NCI-H1048 (cell line): ENCODE data around the gene TRAF7.
"Not testable (repeated sequence)": the region's sequence is repeated elsewhere in the genome, so short reads cannot be mapped to it uniquely, and the experiment has no call there.

Experiments used
- DNase-seq: peaks from one replicate; lab custom pipeline; 2025; lab: John Stamatoyannopoulos, UW

TRAF7 gene

DNA sequence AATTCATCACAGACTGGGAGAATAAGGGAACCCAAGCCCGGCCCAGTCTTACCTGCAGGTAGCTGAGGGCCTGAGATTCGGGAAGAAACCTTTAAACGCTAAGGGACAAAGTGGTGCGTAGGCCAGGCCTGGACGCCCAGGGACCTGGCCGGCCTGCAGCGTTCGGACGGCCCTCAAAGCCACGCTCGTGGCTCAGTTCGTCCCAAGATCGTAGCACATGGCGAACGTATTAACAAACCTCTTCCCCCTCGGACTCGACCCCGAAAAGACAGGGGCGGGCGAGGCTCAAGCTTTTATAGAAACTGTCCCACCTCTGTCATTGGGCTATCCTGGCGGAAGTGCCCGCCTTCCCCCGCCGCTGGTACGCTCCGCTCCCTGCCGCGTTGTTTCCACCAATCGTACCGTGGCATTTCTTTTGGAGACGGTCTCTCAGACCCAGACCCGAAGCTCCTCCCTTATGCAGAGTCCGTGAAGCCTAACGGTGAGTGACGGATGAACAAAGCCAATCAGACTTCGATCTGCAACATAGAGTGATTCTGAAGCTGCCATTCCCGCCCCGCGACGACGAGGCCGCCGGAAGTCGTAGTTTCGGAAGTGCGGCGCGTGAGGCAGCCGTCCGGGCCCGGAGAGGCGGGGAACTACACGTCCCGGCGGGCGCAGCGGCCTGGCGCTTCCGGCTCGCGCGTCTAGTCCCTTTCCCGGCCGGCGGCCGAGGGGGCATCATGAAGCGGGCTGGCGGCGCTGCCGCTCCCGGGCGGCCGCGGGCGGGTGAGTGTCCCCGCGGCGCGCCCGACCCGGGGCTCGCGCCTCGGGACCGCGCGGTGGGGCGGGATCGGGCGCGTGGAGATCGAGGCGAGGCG lies at the start of gene TRAF7:
TRAF7 (plus strand) TSS at position 692 of the 860 bp plus-strand sequence. CDS start 8,139 bp downstream, outside the sequence.
- DNase-seq = peak; percentile 94

DNA sequence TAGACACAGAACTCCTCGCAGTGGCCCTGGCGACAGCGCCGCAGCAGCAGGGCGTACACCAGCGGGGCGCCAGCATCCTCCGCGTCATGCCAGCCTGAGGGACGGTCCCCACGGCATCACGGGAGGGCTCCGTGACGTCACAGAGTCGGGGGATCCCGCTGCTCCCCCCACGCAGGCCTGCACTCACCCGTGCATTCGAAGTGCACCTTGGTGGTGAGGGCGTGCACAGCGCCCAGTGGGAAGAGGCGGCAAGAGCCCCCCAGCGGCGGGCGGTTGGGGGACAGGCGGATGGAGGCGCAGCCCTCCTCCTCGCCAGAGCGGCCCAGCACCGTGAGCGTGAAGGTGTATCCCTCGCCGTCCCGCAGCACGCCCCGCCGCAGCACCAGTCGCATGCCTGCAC lies 49.4 kb upstream of the TRAF7 start:
- DNase-seq = not testable (repeated sequence)

DNA sequence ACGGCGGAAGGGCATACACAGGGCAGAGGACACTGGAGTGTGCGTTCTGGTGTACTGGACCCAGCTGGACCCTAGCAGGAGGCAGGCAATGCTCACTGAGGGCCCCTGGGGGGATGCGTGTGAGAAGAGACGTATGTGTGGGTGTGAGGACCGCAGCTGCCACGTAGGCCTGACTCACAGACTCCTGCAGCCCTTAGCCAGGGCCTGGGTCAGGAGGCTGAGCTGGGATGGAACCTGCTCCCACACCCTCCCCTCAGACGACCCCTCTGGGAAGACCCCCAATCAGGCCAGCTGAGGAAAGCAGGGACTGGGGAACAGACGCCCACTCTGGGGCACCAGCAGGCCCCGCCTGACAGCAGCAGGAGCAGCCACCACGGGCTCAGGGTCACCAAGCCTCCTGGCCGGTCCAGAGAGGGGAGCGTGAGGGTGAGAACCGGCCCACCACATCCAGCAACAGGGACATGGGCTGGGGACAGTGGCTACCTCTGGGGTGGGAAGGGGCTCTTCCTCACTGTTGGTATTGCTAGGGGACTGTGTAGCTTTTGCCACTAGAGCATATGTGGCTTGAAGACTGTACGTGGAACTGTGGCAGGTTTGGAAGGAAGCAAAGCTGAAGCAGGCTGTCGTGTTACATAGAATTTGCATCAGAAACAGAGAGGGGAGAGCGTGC lies 48.3 kb upstream of the TRAF7 start:
- DNase-seq = not testable (repeated sequence)

DNA sequence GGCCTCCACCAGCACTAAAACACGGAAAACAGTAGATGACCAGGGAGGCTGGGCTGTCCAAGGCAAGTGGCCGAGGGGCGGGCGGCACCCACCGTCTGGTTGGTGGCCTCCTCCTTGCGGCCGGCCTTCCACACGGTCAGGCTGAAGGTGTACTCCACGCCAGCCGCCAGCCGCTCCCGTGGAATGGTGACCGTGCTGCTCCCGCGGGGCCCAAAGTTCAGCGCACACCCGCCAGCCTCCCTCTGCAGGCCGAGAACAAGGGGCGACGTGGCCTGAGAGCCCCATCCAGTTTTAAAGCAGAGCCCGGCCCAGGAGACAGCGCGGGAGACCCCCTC lies 47.8 kb upstream of the TRAF7 start:
- DNase-seq = not testable (repeated sequence)

DNA sequence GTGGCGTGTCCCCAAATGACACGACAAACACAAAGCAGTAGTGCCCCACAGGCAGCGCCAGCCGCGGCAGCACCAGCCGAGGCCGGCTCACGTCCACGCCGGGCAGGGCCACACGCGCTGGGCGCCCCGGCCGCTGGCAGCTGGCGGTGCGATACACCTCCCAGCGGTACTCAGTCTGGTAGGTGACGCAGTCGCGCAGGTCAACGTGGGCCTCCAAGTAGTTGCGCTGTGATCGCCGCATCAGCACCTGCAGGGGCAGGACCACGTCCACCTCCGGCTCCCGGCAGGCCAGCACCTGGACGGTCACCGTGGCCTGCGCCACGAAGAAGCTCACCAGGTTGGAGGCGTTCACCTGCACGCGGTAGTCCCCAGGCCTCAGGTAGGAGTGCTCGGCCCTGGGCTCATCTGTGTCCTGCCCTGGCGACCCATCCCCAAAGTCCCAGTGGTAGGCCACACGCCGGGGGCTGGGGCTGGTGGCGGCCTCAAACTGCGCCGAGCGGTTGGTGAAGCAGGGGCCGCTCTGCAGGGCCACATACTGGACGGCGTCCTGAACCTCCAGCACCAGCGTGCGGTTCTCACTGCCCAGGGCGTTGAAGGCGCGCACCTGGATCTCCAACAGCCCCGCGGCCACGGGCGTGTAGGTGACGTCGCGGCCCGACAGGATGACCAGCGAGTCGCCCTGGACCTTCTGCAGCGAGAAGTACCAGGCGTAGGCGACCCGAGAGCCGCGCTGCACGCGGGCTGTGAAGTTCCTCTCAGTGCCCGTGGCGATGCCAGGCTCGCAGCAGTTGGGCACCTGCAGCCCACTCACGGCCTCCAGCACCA lies 46.9 kb upstream of the TRAF7 start:
- DNase-seq = not testable (repeated sequence)

DNA sequence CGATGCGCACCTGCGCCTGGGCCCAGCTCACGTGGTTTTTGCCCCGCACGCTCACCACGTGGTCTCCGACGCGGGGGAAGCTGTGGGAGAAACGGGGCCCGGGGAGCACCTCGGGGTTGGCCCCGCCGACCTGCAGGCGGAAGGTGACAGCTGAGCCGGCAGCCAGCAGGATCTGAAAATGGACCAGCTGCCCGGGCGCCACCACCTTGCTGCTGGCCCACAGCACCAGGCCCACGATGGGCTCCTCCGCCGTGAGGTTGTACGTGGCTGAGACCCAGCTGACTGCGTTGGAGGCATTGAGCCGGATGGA lies 46.4 kb upstream of the TRAF7 start:
- not testable (repeated sequence) for DNase-seq

DNA sequence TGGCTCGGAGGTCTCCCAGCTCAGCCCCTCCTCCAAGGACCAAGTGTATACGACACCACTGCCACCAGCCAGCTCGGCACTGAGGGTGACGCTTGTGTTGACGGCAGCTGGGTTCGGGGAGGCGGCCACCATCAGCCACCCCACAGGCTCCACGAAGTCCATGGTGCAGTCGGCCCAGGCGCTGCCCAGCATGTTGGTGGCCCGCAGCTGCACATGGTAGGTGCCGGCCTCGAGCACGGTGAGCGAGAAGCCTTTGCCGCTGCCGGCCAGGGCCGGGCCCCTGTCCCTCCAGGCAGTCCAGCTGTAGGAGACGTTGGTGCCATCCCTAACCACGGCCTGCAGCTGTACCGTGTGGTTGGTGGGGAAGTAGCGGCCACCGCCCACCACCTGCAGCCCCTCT lies 45.7 kb upstream of the TRAF7 start:
- DNase-seq = not testable (repeated sequence)

DNA sequence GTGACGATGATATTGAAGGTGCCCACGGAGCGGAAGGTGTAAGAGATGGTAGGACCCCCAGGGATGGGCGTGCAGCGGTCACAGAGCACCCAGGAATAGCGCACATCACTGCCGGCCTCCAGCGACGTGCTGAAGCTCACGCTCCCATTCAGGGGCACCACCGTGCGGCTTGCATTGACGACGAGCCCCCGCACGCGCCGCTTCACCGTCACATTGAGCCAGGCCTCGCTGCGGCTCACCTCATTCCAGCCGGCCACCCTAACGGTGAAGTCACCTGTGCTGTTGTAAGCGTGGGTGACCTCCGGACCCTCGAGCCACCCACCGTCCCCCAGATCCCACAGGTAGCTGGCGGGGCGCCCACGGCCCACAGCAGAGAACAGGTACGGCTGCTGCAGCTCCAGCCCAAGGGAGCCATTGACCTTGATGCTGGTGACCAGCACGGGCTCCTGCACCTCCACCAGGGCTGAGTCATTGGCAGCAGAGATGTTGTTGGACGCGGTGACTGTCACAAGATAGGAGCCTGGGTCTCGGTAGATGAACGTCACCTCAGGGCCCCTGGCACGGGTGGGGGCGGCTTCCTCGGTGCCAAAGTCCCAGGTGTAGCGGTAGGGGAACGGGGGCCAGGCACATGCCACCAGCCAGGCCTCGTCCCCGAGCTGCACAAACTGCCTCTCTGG lies 45.1 kb upstream of the TRAF7 start:
- DNase-seq = not testable (repeated sequence)

DNA sequence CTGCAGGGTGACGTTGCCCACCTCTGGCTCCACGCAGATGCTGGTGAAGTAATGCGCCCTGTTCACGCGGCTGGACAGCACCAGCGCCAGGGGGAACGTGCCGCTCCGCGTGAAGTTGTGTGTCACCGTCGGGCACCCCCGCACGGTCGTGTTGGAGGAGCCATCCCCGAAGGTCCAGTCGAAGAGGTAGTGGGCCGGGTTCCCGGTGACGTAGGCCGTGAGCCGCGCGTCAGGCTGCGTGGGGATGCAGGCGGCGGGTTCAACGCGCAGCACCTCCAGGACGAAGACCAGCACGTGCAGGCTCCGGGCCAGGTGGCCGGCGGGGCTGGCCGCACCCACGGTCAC lies 44.6 kb upstream of the TRAF7 start:
- DNase-seq = not testable (repeated sequence)

DNA sequence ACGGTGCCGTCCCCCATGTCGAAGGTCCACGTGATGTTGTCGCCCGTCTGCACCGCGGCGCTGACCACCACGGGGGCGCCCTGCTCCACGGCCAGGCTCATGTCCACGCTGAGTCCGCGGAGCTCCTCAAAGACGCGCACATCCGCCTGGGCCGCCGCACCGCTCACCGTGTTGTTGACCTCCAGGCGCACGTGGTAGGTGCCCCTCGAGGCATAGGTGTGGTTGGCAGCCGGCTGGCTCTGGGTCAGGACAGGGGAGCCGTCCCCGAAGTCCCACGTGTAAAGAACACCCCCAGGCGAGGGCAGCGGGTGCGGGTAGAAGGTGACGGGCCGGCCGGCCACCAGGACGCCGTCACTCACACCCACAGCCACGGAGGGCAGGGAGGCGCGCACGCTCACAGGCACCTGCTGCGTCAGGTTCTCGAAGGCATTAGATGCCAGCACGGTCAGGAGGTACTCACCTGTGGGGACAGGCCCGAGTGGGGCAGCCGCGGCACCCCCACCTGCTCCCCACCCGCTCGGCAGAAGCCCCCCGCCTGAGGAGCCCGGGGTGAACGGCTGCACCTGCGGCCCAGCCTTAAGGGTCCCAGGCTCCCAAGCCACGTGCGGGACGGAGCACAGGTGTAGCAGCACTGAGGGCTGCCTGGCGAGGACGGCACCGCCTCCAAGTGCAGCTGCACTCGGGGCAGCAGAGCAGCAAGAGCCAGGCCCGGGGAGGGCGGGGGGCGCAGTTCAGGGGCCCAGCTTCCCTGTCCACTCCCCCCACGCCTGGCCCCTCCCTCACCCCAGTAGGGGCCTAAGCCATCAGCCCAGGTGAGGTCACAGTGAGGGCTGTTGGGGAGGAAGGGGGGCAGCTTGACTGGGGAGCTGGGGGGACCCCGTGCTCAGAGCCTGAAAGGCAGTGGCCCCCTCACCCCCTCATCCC lies 43.9 kb upstream of the TRAF7 start:
- DNase-seq = not testable (repeated sequence)

DNA sequence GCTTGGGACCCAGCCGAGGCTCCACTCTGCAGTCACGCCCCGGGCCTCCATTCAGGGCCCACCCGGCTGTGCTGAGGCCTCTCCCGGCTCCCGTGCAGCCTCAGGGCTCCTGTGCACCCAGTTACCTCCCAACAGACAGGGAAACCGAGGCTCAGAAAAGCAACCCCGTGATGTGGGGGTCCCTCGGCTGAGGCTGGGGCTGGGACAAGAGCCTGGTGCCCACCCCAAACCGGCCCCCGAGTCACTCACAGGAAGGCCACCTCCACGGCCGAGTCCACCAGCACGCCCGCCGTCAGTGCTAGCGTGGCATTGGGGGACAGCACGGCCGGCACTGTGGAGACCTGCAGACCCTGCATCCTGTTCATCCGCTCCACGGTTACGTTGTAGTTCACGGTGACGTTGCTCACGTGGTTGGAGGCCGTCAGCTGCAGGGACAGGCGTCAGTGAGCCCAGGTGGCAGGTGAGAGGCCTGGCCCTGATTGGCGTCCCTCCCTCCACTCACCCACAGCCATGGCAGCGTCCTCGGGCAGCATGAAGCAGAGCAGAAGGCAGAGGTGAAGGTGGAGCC lies 43.0 kb upstream of the TRAF7 start:
- not testable (repeated sequence) for DNase-seq

DNA sequence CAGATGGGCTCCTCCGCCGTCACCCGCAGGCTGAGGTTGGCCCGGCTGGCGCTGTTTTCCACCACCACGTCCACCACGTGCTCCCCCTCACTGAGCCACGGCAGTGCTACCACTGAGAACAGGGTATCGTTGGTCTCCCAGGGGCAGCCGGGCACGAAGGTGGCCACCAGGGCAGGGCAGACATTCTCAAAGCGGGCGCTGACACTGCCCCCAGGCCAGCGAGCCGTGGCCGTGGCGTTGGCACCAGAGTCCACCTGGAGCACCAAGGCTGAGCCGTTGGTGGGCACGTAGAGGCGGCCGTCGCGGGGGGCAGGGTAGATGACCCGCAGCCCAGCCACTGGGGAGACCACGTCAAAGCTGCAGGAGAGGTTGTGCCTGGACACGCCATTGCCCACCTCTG lies 41.4 kb upstream of the TRAF7 start:
- not testable (repeated sequence) for DNase-seq

DNA sequence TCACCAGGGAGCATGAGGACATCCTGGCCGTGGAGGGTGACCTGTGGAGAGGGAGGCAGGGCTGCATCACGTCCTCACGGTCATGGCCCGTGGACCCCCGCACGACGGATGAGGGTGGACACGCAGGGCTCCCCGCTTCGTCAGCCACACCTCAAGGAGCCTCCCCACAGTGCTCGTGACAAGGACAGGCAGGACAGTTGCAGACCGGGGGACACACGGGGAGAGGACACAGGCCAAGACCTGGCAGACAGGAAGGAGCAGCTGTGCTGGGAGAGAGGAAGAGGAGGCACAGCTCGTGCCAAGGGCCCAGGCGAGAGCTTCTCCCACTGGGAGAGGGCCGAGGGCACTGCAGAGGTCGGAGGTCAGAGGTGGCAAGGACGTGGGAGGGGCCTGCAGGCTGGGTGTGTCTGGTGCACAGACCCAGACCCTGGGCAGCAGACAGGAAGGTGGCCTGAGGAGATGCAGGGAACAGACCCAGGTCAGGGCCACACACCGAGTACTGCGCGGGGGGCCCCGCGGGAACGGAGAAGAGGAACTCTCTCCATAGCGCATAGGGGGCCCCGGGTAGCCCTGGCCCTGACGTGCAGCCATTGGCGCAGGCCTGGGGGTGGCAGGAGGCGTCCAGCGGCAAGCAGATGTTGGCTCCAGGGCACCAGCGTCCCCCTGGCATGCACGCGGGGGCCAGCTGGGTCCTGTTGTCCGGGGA lies 40.5 kb upstream of the TRAF7 start:
- not testable (repeated sequence) for DNase-seq

DNA sequence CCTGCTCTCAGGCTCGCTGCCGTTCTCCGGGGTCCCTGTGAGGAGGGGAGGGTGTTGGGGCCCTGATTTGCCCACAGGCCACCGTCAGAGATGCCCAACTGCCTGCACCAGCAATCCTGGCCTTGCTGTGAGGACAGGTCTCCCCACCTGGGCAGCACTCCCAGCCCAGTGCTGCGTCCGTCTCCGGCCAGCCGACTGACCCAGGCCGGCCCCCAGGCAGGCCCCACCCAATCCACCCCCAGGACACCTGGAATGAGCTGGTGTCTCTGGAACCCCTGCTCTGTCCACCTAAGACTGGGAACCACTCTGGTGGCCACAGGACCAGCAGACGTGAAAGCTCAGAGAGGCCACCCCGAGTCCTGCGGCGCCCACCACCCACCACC lies 40.0 kb upstream of the TRAF7 start:
- no peak for DNase-seq

DNA sequence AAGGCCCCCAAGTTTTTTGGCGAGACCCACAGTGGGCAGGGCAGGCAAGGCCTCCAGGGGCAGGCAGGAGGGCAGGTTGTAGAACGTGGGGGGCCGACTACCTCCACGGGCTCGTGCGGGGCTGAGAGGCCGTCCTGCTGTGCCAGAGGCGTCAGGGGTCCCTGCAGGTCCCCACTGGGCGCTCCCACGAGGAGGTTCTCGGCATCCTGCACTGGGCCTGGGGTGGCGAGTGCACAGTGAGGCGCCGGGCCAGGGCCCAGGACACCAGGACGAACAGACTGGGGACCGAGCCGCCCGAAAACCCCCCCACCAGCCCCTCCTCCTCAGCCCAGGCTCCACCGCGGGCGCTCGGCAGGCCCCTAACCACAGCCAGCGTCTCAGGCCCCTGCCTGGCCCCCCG lies 39.2 kb upstream of the TRAF7 start:
- not testable (repeated sequence) for DNase-seq

DNA sequence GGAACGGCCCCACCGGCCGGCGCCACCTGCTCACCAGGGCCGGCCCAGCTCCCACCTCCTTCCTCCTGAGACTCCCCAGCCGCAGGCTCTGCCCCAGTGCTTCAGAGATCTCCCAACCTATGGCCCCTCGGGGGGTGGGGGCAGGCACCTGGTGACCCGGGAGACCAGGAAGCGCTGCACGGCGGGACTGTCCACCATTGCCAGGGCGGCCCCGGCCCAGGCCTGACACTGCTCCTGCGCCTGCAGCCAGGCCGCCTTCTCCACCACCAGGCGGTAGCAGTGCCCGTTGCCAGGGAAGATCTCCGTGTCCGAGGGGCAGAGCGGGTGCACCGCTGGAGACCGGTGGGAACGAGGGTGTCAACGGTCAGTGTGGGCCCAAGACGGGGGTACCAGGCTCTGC lies 38.2 kb upstream of the TRAF7 start:
- DNase-seq = not testable (repeated sequence)

DNA sequence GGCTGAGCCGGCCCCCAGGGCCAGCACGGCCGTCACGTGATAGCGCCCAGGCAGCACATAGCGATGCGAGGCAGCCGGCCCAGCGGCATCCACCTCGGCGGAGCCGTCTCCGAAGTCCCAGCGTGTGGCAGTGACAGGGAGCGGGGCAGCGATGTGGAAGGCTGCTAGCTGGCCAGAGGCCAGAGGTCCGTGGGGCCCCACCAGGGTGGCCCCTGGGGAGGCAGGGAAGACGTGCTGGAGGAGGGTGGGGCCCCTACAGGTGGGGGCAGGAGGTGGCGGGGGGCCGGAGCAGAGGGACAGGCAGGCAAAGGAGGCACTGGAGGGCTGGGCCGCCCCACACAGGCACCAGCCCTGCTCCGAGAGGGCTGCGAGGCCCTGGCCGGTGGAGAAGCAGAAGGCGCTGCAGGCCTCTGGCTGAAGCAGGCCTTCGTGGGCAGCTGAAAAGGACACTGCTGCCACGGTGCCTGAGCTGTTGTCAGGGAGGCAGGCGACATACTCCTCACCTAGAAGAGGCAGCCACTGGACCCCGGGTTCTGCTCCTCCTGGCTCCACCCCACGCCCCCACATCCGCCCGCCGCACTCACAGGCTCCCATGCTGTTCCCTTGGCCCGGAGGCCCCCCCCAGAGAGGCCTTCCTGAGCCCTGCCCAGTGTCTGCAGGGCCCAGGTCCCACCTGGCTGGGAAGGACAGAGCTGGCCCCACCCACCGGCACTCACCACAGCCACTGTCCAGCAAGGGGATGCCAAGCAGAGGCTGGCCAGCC lies 37.4 kb upstream of the TRAF7 start:
- DNase-seq = not testable (repeated sequence)

DNA sequence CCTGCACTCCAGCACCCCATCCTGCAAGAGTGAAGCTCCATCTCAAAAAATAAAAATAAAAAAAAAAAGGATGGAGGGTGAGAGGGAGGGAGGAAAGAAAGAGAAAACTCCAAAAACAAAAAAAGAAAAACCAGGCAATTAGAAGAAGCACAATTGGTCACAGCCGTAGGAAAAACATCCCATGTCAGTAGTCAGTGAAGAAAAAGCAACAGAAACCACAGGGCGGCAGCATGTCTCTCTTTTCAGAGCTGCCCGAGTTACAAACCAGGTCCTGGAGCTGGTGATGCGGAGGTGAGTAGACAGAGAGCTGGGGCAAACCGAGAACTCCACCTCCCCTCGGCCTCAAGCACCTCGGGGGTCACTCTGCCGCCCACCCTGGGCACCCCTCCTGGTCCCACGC lies 34.3 kb upstream of the TRAF7 start:
- DNase-seq = not testable (repeated sequence)

DNA sequence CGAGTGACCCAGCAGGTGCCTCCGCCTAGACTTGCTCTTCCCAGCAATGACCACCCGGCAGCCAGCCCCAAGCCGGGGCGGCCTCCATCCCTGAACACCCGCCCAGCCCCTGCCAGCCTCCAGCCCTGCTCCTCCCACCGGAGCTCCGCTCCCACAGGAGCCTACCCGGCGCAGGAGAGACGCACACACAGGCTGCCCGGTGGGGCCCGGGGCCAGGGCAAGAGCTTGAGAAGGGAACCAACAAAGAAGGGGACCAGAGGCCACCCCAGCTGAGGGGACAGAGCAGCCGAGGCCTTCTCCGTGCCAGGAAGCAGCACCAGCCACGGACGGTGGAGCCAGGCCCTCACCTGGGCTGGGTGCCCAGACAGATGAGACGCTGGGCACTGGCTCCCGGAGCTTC lies 33.7 kb upstream of the TRAF7 start:
- no peak for DNase-seq
